K562 (cell line): ENCODE results near the gene IFNW1. TPM values are rescaled to one million over a fixed set of nuclear protein-coding genes. Genes with fewer than 3 reads are reported as not detected.

ENCODE experiments used
- ATAC-seq: fragments of 200-7000 bp; cut with Tn5 transposase; 3 replicates; pipeline ENCODE4 v1.9.1; 2020; ENCODE audit warnings: moderate library complexity
- BruUV-seq: library from RNA; stranded (reverse); fragments of 400-500 nt; replicated peaks from 2 replicates; lab custom pipeline; 2021; lab: Mats Ljungman, UMichigan
- CTCF ChIA-PET: fragments of 300-600 bp; formaldehyde crosslinking; extraction: SDS; loops from one replicate; lab custom pipeline; 2021; ENCODE audit warnings: low intra/inter-chr PET ratio; lab: Yijun Ruan, JAX
- POLR2A ChIA-PET: fragments of 300-600, 350-650 bp; sonication (Branson Sonifier 250); formaldehyde crosslinking; extraction: SDS; loops from one replicate; lab custom pipeline; 2021; ENCODE audit warnings: antibody characterized with exemption, inconsistent platforms; lab: Yijun Ruan, JAX
- DNase-seq, 4 experiments: peaks; one replicate each; pipeline versions ENCODE4 v3.0.0 to v3.0.0-alpha.2; 2011 to 2018; ENCODE audit warnings: low spot score in 3 of 4, mixed read lengths in 3 of 4; ENCODE audit errors: extremely low read depth in 1 of 4
- FAIRE-seq: peaks from 2 replicates; lab custom pipeline; 2011; peaks lifted over from hg19 to GRCh38; lab: Jason Lieb, UNC
- H2AFZ ChIP-seq: 2 replicates; pipeline ENCODE4 v1.6.0; 2011; ENCODE audit warnings: low read depth, low read length, control low read depth, inconsistent platforms
- H3K27ac ChIP-seq: fragments of 200-600 bp; 3 replicates; pipeline ENCODE4 v1.8.0; 2011; ENCODE audit warnings: low read depth, mild to moderate bottlenecking, control low read depth, inconsistent platforms, low read length, moderate library complexity, mixed read lengths; ENCODE audit errors: extremely low read depth
- H3K27me3 ChIP-seq, 2 experiments: fragments of 300-600 bp in 1 of 2; 2 replicates in 1 of 2; 3 replicates in 1 of 2; pipeline versions ENCODE4 v1.6.0 to v1.8.0; 2011; ENCODE audit warnings: inconsistent platforms in 2 of 2, low read length in 2 of 2, mild to moderate bottlenecking in 1 of 2, mixed read lengths in 1 of 2, moderate library complexity in 1 of 2; ENCODE audit not compliant: control insufficient read depth in 2 of 2, insufficient read depth in 2 of 2
- H3K36me3 ChIP-seq: fragments of 300-600 bp; 3 replicates; pipeline ENCODE4 v1.8.0; 2011; ENCODE audit warnings: mild to moderate bottlenecking, low read length, inconsistent platforms; ENCODE audit not compliant: control insufficient read depth, insufficient read depth
- H3K4me1 ChIP-seq, 2 experiments: fragments of 200-600 bp in 1 of 2; replicated peaks in 1 of 2; 2 replicates in 1 of 2; 3 replicates in 1 of 2; pipeline versions ENCODE4 v1.5.1 to v1.8.0; 2011; ENCODE audit warnings: inconsistent platforms in 2 of 2, low read length in 2 of 2, mild to moderate bottlenecking in 1 of 2, mixed read lengths in 1 of 2, moderate library complexity in 1 of 2; ENCODE audit not compliant: control insufficient read depth in 2 of 2, insufficient read depth in 2 of 2
- H3K4me2 ChIP-seq: 2 replicates; pipeline ENCODE4 v1.6.1; 2011; ENCODE audit warnings: low read length, control low read depth, inconsistent platforms, mixed read lengths; ENCODE audit not compliant: insufficient read depth
- H3K4me3 ChIP-seq: fragments of 200-600 bp; sonication (generic), shearing (Covaris generic); 2 replicates; pipeline ENCODE4 v1.5.1; 2016; ENCODE audit warnings: control low read depth, inconsistent platforms
- H3K79me2 ChIP-seq: fragments of 200-600 bp; 3 replicates; pipeline ENCODE4 v1.8.0; 2011; ENCODE audit warnings: low read length, inconsistent platforms; ENCODE audit not compliant: control insufficient read depth, insufficient read depth
- H3K9ac ChIP-seq, 2 experiments: 2 replicates each; pipeline versions ENCODE4 v1.6.0 to v1.6.1; 2011; ENCODE audit warnings: low read depth in 2 of 2, low read length in 2 of 2, control low read depth in 1 of 2, inconsistent platforms in 1 of 2, mild to moderate bottlenecking in 1 of 2, mixed read lengths in 1 of 2; ENCODE audit not compliant: insufficient read depth in 1 of 2
- H3K9me1 ChIP-seq: one replicate; pipeline ENCODE4 v1.6.0; 2011; ENCODE audit warnings: inconsistent platforms, mild to moderate bottlenecking, low read length, moderate library complexity; ENCODE audit not compliant: control insufficient read depth, insufficient read depth
- H3K9me3 ChIP-seq: replicated peaks from 2 replicates; pipeline ENCODE4 v1.5.1; 2011; ENCODE audit warnings: low read depth, low read length, inconsistent platforms; ENCODE audit not compliant: control insufficient read depth, insufficient read depth
- H4K20me1 ChIP-seq: replicated peaks from 2 replicates; pipeline ENCODE4 v1.6.1; 2011; ENCODE audit warnings: low read length, inconsistent platforms, mixed read lengths; ENCODE audit not compliant: control insufficient read depth, insufficient read depth
- EWSR1 ChIP-seq: fragments of 450-650 bp; IDR thresholded peaks from 2 replicates; pipeline ENCODE4 v1.6.1; 2018; ENCODE audit warnings: borderline replicate concordance, mild to moderate bottlenecking, low read depth, moderate library complexity; ENCODE audit not compliant: partially characterized antibody
- PYGO2 ChIP-seq: fragments of 450-650 bp; IDR thresholded peaks from 2 replicates; pipeline ENCODE4 v1.6.1; 2016; ENCODE audit warnings: mild to moderate bottlenecking, missing genetic modification characterization, moderate library complexity, missing compliant biosample characterization
- YY1 ChIP-seq, 3 experiments: IDR thresholded peaks; 2 replicates each; pipeline ENCODE4 v1.6.1; 2011; ENCODE audit warnings: low read length in 2 of 3, mild to moderate bottlenecking in 2 of 3, moderate library complexity in 2 of 3, borderline replicate concordance in 1 of 3, control low read depth in 1 of 3, low read depth in 1 of 3; ENCODE audit not compliant: insufficient read depth in 3 of 3, insufficient replicate concordance in 2 of 3, control insufficient read depth in 1 of 3, insufficient read length in 1 of 3; ENCODE audit errors: extremely low read depth in 1 of 3
- ZNF79 ChIP-seq: fragments of 250-450 bp; sonication (Bioruptor Pico); IDR thresholded peaks from 2 replicates; pipeline ENCODE4 v1.4.0; 2020; ENCODE audit warnings: low read depth, mild to moderate bottlenecking, moderate library complexity
- in situ Hi-C: fragments of 300-500 bp; cut with MboI; formaldehyde crosslinking; loops from 4 replicates; pipeline ENCODE4 v1.15.0; 2018; ENCODE audit warnings: inconsistent platforms, mixed read lengths
- intact Hi-C: fragments of 100-400 bp; cut with micrococcal nuclease; formaldehyde crosslinking; loops from 2 replicates; pipeline ENCODE4 v1.14.2; 2022
- polyA plus RNA-seq, 8 experiments: library from polyadenylated mRNA; depleted of rRNA in 4 of 8; stranded (reverse) in 5 of 8; unstranded in 3 of 8; fragments of >200 nt; fragmentation: Nextera tagmentation in 2 of 8; fragmentation: Illumina TruSeq in 1 of 8; extraction: Ambion mirVana in 2 of 8; extraction: Trizol in 1 of 8; gene quantifications; 2 replicates each; pipeline versions ENCODE4 v1.2.1 to v1.2.3, GENCODE V29; 2011 to 2014; ENCODE audit warnings: inconsistent platforms in 1 of 8, missing spikeins in 1 of 8
- total RNA-seq, 7 experiments: library from RNA; depleted of rRNA in 6 of 7; stranded (reverse); fragments of >200 nt in 6 of 7; fragmentation: Illumina TruSeq in 2 of 7; extraction: Trizol in 2 of 7; gene quantifications; 2 replicates each; pipeline versions ENCODE4 v1.2.1 to v1.2.3, GENCODE V29; 2011 to 2021; ENCODE audit warnings: low replicate concordance in 1 of 7
- TF ChIP-seq, protein P1 (sequence below): fragments of 450-650 bp; IDR thresholded peaks from 2 replicates; pipeline ENCODE4 v1.6.1; 2016; ENCODE audit warnings: mild to moderate bottlenecking
- TF ChIP-seq, protein P2 (sequence below): fragments of 450-650 bp; IDR thresholded peaks from 2 replicates; pipeline ENCODE4 v1.6.1; 2017; ENCODE audit warnings: mild to moderate bottlenecking, moderate library complexity
- TF ChIP-seq, protein P3 (sequence below): fragments of 250-450 bp; sonication (Bioruptor Pico); IDR thresholded peaks from 2 replicates; pipeline ENCODE4 v1.5.0; 2021

The IFNW1 gene
- total and polyA plus RNA-seq, 9 of the 15 experiments (the other 6 are each of a cell fraction or from before 2014, with no cell fraction given): not detected

DNA sequence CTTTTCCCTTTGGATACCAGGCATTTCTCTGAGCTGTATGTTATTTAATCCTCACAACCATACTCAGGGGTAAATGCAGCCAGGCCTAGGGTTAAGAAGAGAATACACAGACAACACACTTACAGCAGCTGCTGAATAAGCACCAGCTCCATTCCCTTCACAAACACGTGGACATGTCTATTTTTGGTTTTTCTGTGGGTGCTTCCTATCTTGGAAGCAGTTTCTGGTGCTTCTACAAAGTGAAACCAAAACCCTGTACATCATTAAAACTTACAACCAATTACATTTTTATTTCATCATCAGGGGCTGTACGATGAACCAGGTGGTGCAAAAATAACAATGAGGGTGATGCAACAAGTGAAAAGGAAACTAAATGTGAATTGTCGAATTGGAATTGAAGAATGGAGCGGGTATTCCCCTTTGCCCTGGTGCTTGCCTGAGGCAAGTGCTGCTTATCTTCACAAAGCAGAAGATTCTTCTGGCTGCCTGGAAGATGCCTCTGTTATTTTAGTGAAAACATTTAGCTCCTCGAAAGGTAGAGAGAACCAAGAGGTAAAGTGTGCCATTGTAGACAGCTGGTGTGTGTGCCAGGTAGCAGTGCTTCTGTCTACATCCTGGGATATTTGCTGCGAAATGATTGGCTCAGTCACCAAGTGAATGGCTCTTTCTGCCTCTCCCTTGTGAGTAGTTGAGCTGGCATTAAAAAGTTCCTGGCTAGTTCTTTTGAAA lies 45.3 kb downstream of the IFNW1 start (continued):
- no peak for TF ChIP-seq EWSR1
- TF ChIP-seq PYGO2: no peak
- TF ChIP-seq ZNF79 (CRISPR knock-in tag): no peak
- no peak for TF ChIP-seq YY1 (IDR thresholded peaks at IDR 0.05; ENCODE audit: borderline replicate concordance in 1 of 3, control insufficient read depth in 1 of 3, extremely low read depth in 1 of 3, insufficient read depth in 3 of 3, insufficient read length in 1 of 3, insufficient replicate concordance in 2 of 3, low read depth in 1 of 3, low read length in 2 of 3)

DNA sequence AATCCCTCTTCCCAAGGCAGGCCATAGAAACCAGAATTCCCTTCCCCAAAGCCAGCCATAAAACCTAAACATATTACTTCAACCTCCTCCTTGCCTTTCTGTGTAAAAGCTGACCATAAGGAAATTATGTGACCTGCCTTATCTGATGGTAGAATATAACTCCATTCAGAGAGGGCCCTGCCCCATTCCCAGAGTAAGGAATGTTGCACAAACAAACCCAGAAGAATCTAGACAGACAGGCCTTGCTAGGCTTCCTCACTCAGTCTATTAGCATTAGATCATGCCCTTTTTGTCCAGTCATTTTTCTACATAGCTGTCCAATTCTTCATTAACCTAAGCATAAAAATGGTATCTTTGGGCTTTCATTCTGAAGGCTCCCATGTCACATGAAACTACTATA lies 46.1 kb downstream of the IFNW1 start:
- no peaks in the 10 kb centered on the region for H3K4me1 ChIP-seq
- DNase-seq: no peak
- no peaks in the 10 kb centered on the region for H3K27me3 ChIP-seq
- no peaks in the 10 kb centered on the region for H4K20me1 ChIP-seq
- no peak overlapping the region for H2AFZ ChIP-seq
- H3K9me3 ChIP-seq: no peaks in the 10 kb centered on the region
- ChIA-PET CTCF (no interaction called here), POLR2A (no interaction called here)
- H3K79me2 ChIP-seq: no peaks in the 10 kb centered on the region
- ATAC-seq: no peak
- no peak overlapping the region for H3K9ac ChIP-seq
- TF ChIP-seq, protein P1, sequence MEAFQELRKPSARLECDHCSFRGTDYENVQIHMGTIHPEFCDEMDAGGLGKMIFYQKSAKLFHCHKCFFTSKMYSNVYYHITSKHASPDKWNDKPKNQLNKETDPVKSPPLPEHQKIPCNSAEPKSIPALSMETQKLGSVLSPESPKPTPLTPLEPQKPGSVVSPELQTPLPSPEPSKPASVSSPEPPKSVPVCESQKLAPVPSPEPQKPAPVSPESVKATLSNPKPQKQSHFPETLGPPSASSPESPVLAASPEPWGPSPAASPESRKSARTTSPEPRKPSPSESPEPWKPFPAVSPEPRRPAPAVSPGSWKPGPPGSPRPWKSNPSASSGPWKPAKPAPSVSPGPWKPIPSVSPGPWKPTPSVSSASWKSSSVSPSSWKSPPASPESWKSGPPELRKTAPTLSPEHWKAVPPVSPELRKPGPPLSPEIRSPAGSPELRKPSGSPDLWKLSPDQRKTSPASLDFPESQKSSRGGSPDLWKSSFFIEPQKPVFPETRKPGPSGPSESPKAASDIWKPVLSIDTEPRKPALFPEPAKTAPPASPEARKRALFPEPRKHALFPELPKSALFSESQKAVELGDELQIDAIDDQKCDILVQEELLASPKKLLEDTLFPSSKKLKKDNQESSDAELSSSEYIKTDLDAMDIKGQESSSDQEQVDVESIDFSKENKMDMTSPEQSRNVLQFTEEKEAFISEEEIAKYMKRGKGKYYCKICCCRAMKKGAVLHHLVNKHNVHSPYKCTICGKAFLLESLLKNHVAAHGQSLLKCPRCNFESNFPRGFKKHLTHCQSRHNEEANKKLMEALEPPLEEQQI: no peak
- TF ChIP-seq, protein P2, sequence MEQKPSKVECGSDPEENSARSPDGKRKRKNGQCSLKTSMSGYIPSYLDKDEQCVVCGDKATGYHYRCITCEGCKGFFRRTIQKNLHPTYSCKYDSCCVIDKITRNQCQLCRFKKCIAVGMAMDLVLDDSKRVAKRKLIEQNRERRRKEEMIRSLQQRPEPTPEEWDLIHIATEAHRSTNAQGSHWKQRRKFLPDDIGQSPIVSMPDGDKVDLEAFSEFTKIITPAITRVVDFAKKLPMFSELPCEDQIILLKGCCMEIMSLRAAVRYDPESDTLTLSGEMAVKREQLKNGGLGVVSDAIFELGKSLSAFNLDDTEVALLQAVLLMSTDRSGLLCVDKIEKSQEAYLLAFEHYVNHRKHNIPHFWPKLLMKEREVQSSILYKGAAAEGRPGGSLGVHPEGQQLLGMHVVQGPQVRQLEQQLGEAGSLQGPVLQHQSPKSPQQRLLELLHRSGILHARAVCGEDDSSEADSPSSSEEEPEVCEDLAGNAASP: no peak
- TF ChIP-seq, protein P3, sequence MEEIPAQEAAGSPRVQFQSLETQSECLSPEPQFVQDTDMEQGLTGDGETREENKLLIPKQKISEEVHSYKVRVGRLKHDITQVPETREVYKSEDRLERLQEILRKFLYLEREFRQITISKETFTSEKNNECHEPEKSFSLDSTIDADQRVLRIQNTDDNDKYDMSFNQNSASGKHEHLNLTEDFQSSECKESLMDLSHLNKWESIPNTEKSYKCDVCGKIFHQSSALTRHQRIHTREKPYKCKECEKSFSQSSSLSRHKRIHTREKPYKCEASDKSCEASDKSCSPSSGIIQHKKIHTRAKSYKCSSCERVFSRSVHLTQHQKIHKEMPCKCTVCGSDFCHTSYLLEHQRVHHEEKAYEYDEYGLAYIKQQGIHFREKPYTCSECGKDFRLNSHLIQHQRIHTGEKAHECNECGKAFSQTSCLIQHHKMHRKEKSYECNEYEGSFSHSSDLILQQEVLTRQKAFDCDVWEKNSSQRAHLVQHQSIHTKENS (CRISPR knock-in tag): no peak
- FAIRE-seq: no peak
- BruUV-seq: no TSS peak
- H3K36me3 ChIP-seq: no peaks in the 10 kb centered on the region
- intact Hi-C loops: no loop called here
- no peak overlapping the region for H3K27ac ChIP-seq
- H3K4me3 ChIP-seq: no peak overlapping the region
- in situ Hi-C loops: no loop called here
- H3K9me1 ChIP-seq: no peaks in the 10 kb centered on the region
- no peak overlapping the region for H3K4me2 ChIP-seq
